GM12801 (cell line): ENCODE measurements around the gene IFNAR1.

Experiments
- TF ChIP-seq, protein P1 (sequence below): IDR thresholded peaks from one replicate; pipeline ENCODE4 v1.5.1; 2011; ENCODE audit warnings: control low read depth; ENCODE audit not compliant: insufficient read length; ENCODE audit errors: extremely low read depth

The IFNAR1 gene

DNA sequence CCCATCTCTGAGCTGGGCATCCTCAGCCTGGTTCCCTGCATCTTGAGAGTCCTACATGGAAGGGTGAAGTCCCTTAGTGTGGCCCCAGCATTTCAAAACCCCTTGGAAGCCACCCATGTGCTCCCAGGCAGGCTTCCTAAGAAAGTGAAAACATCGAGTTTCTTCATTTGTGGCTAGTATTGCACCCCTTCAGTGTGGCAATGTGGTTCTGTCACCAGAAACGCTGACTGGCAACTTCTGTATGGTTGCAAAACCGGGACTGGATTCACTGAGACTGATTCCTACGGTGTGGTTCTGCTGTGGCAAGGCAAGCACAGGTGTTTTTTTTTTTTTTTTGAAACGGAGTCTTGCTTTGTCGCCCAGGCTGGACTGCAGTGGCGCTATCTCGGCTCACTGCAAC is 69.5 kb downstream of the IFNAR1 start:
- TF ChIP-seq, protein P1, sequence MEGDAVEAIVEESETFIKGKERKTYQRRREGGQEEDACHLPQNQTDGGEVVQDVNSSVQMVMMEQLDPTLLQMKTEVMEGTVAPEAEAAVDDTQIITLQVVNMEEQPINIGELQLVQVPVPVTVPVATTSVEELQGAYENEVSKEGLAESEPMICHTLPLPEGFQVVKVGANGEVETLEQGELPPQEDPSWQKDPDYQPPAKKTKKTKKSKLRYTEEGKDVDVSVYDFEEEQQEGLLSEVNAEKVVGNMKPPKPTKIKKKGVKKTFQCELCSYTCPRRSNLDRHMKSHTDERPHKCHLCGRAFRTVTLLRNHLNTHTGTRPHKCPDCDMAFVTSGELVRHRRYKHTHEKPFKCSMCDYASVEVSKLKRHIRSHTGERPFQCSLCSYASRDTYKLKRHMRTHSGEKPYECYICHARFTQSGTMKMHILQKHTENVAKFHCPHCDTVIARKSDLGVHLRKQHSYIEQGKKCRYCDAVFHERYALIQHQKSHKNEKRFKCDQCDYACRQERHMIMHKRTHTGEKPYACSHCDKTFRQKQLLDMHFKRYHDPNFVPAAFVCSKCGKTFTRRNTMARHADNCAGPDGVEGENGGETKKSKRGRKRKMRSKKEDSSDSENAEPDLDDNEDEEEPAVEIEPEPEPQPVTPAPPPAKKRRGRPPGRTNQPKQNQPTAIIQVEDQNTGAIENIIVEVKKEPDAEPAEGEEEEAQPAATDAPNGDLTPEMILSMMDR, result no peak

- TF ChIP-seq, protein P1, result no peak
These were observed 71.1 kb downstream of the IFNAR1 start for GRCh38 chr21:33395891-33396331.

GRCh38 chr21:33396436-33396835 is 71.7 kb downstream of the IFNAR1 start:
- TF ChIP-seq, protein P1, result no peak

- TF ChIP-seq, protein P1, result no peak
These were observed 72.2 kb downstream of the IFNAR1 start for GRCh38 chr21:33396951-33397350.

- TF ChIP-seq, protein P1, result no peak
These were observed 72.9 kb downstream of the IFNAR1 start for GRCh38 chr21:33397717-33398116.

GRCh38 chr21:33398361-33398760 is 73.6 kb downstream of the IFNAR1 start:
- TF ChIP-seq, protein P1, result no peak

DNA sequence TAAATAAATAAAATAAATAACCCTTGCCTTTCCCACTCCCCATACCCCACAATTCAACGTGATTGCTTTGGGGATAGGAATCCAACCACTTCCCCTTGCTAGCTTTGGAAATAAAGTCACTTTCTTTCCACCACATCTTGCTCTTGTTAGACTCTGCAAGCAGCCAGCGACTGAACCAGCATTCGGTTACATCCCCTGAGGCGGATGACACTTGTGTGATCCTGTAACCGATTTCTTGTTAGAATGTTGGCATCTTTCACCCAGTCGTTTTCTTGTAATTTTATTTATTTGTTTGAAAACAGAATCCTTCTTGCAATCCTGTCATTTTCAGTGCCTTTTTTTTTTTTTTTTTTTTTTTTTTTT is 76.8 kb downstream of the IFNAR1 start:
- TF ChIP-seq, protein P1, result no peak
